HG03108 (cell line): Measurements from ENCODE around the gene P3H2.

ENCODE experiments used
- ATAC-seq: cut with Tn5 transposase; IDR thresholded peaks from one replicate; pipeline ENCODE4 v1.9.1; 2021; ENCODE audit warnings: moderate library complexity; ENCODE audit not compliant: unreplicated experiment

P3H2 gene

DNA sequence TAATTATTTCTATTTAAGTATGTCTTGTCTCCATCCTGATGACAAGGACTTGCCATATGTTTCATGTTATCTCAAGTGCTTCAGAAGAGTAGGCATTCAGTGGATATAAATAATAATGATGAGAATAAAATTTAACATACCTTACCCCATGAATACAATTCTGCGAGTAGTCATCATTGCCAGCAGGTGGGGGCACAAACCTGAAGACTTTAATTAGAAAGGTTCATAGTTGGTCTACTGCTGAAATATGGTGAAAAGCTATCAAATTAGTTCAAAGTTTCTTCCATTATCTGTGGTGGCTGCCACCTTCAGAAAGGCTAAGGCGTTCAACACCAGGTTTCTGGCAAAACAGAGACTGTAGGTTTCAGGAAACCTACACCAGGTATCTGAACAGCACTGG lies 100.9 kb downstream of the P3H2 start:
- no peak for ATAC-seq

DNA sequence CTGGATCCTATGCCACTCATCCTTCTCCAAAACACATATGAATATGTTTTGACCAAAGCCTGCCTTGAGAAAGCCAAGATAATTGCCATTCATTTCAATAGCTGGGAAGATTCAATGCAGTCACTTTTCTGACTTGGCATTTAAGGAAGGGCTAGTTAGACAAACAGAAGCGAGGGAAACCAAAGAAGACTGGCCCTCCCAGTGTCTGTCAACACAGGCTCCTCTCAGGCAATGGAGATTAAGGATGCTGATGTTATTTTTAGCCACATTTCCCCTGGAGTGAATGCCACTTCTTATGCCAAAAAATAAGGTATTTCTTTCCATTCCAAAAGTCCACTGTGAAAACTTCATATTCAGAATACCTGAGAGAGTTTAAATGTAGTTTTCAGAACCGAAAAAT lies 101.7 kb downstream of the P3H2 start:
- ATAC-seq = no peak

DNA sequence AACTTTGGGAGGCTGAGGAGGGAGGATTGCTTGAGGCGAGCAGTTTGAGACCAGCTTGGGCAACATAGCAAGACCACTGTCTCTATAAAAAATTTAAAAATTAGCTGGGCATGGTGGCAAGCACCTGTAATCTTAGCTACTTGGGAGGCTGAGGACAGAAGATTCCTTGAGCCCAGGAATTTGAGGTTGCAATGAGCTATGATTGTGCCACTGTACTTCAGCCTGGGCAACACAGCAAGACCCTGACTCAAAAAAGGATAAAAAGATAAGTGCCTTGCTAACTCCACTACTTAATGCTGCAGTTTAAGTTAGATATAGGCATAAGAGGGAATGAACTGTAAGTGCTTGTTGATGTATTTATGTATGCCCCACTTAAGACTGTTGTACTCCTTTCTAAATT lies 102.2 kb downstream of the P3H2 start:
- ATAC-seq = no peak

DNA sequence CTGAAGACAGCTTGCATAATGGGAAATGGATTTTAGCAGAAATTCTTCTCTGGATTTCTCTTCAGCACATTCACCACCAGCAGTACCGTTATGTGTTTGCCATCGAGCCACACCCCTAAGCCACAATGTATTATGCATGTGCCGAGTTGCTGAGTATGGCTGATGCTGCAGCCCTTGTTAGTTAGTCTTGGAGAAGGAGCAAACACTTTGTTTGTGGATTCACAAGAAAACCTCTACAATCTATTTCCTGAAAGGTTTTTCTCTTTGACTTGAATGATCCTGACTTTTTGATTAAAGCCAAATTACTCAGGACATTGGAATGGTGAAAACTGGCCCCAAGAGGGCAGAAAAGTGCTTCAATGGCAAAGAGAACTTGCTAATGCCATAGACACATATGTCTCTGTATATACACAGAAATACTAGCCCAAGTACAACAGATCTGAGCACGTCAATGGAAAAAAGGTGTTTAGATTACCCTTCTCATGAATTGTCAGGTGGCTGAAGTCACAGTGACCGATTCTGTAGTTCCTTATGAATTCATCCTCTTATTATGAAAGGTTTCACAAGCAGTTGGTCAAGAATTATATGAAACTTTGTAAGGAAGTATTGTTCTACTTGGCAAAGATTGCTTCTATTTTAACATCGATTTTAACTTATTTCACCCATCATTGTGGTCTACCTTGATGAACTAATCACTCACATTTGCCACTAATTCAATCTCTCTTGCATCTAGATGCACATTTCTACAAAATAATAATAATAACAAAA lies 103.0 kb downstream of the P3H2 start:
- ATAC-seq = no peak

DNA sequence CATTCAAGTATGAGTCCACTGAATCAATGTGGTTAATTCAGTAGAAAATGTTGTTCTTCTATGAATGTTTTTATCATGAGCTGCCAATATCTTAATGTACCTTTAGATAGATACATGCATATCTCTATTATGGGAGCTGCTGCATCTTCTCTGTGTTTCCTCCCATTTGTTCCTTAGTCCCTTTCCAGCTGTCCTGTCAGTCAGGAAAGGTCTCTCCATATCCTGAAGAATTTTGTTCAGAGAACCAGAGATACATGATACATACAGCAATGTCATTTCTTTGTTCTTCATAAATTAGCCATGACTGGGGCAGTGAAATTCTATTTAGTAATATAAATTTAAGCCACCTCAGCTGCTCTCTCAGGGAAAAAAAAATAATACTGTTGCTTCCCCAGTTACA lies 103.7 kb downstream of the P3H2 start:
- no peak for ATAC-seq

DNA sequence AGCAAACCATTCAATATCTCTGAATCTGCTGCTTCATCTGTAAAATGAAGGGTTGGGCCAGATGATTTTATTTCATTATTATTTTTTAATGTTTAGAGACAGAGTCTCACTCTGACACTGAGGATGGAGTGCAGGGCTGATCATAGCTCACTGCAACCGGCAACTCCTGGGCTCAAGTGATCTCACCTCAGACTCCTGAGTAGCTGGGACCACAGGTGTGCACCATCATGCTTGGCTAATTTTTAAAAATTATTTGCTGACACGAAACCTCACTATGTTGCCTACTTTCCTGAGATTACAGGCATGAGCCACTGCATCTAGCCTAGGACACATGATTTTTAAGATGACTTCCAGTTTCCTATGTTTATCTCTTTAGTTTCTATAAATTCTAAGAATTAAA lies 105.8 kb downstream of the P3H2 start:
- no peak for ATAC-seq

DNA sequence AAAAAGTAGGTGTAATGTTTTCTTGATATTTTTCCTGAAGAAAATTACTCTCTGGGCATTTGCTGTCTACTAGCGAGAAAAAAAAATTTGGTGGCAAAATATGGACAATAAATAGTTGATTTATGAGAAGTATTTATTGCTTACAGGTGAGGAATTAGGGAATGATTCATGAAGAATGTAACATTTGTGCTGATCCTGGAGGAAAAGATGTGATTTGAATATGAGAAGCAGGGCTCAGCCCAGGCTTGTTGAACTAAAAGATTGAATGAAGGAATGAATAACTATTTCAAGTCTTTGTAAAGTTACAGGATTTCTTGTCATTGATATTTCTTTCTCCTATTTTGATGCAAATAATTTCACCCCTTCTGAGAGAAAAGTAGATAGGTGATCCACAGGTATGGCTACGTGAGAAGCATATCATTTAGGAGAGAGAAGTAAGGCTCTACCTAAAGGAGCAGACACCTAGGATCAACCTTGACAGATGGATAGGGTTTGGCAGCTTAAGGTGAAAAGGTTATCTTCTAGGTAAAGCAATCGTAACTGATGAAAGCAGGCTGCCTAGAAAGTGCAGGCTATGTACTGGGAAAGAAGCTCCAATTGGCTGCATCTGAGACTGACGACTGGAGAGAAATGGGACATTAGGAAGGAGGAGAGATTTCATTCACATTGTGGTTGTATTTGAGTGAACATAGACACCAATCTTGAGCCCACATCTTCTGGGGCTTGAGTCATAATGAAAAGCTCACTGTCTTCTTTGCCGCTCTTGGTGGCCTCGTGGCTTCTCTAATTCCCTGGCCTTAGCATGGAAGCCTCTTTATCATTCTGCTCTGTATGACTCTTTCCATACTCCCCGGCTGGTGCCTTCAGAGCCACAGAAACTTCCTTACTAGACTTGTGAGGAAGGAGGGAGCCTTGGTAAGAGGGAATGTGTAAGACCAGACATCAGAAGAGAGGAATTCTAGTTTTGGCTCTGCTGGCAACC lies 106.5 kb downstream of the P3H2 start:
- no peak for ATAC-seq

DNA sequence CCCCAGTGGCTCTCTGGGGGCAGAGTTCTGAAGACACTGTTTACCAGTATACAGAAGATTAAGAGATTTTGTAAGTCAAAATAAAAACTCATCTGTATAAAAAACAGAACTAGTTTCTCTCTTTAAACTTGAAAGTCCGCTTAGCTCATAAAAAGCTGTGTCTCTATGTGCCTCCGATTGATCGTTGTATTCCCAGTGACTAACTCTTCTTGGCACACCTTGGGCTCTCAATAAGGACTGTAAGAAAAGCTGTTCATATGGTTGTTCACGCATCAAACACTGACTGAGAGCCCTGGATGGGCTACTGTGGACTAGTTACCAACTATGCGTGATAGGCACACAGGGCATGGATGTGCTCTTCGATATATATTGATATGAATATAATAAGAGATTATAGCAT lies 107.9 kb downstream of the P3H2 start:
- ATAC-seq = no peak

DNA sequence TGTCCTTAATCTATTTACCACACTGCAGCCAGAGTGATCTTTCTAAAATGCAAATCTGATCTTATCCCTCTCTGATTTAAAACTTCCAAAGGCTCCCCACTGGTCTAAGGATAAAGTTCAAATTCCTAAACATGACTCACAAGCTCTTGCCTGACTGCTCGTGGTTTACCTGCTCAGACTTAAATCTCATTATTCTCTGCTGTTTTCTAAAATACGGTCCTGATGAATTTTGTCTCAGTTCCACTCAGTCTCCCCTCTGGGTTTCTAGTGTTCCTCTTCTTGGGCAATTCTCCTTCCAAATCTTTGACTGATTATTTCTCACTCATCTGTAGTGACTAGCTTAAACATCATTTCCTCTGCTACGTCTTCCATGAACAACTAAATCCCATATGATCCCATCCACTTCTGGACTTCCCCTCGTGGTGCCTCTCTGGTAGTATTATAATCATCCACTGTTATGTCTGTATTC lies 108.3 kb downstream of the P3H2 start:
- ATAC-seq = no peak

DNA sequence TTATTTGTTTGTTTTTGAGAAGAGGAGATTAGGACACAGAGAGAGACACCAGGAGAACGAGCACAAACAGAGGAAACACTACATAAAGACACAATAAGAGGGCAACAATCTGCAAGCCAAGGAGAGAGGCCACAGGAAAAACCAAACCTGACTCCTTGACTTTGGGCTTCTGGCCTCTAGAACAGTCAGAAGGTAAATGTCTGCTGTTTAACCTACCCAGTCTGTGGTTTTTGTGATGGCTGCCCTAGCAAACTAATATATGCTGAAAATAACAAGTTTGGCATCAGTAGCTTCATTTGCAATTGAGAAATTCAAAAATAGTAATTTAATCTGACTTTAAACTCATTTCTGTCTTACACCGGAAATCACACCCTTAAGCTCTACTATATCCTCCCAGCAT lies 110.2 kb downstream of the P3H2 start:
- no peak for ATAC-seq

DNA sequence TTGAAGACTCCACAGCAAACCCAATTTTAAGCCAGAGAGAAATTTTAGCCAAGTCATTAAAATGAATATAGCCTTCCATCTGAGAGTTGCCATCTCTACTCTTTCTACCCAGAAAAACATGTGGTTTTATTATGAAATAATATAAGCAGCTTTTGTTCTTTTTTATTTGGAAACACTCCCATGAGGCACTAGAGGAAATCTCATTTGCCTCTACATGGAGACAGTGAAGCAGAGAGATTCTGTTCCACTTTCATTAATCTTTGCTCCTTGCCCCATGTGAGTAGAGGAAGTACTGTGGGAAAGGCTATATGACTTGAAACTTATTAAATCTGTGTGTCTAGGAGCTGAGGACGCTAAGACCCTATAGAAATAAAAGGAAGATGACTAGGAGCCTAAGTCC lies 111.1 kb downstream of the P3H2 start:
- no peak for ATAC-seq

DNA sequence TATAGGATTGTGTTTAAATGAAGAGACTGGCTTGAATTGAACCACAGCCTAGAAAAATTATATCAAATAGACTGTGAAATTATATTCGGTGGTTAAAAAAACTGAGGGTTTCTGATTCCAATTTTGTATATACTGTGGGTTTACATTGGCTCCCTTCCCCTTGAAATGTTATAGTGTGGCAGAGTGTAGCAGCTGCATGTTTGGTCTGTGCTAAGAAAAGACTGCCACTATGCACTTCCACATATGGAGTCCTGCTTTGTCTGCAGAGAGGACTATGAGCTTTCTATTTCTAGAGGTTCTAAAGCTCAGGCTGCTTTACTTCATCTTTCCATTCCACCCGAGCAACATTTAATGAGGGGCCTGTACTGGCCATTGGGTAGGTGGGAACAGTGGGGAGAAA lies 112.3 kb downstream of the P3H2 start:
- ATAC-seq = no peak

DNA sequence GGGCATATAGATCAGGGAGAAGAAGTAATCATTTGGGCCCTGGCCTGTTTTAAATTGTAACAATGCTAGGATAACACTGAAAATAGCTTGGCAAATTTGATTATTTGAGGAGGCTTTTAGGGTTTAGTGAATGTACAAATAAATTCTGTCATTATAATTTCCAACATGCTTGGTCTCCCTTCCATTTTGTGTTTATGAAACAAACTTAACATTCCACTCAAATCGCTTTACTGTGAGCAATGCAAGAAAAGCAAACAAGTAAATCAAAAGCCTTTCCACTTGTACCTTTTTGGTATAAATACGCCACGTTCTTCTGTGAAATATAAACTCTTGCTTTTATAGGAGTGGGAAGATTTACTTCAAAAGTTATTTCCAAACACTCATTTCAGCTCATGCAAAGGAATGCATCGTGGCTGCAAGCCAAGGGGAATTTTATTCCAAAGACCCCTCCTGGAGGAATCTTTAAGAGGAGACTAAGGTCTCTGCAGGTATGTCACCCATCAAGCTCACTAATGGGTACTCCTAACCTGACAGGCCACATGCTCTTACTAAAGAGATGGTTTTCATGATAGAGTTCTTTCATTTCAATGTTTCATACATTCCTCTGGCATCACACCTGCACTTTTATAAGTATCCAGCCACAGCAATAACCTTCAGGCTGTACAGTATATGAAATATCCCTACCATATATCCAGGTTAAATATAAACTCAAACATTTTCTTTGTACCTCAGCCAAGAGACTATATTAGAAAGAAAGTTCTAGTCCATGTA lies 115.2 kb downstream of the P3H2 start:
- no peak for ATAC-seq

DNA sequence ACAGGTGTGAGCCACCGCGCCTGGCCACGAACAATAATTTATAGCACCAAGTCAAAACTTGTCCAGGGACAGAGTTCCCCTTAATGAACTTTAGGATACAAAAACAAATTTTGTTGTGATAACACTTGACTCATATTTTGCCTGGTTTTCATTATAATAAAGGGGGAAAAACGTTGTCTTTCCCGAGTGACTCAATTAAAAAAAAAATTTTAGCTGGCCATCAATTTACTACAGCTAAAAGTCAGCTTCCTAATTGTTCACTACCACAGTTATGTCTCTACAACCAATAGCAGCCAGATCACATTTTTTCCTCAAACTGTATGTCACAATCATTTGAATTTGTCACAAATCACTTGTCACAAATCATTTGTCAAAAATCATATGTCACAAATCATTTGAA lies 116.0 kb downstream of the P3H2 start:
- ATAC-seq = no peak

DNA sequence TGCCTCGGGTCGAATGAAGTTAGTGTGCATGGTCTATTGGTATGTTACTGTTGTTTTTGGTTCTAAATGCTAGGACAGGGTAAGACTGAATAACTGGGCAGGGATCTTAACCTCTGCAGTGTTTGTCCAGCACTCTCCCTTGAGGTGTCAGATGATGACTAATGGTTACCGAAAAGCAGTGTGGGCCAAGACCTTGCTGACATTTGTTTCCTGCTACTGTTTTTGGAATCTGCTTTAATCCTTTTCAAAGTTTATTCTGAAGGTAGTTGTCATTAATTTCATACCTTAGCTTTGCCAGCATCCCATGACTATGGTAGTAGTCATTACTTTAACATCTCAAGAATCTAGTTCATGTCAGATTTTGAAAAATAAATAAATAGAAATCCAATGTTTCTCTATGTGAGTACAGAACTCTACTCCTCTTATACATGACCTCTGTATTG lies 117.0 kb downstream of the P3H2 start:
- ATAC-seq = no peak

DNA sequence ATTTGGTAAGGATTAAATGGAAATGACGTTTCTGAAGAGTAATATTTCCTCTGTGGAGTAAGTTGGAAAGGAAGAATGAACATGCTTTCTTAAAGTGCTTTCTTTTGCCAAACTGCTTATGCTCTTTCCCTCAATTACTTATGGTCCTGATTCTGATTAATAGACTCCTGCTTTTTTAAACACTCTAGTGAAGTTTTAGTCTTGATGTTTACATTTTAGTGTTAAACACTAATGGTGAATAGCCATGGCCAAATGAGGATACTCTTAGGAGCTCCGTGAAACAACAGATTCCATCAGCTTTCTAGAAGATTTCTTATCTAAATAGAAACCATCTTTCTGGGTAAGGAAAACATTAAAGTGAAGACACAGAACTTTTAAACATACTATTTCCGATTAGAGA lies 117.6 kb downstream of the P3H2 start:
- ATAC-seq = no peak

DNA sequence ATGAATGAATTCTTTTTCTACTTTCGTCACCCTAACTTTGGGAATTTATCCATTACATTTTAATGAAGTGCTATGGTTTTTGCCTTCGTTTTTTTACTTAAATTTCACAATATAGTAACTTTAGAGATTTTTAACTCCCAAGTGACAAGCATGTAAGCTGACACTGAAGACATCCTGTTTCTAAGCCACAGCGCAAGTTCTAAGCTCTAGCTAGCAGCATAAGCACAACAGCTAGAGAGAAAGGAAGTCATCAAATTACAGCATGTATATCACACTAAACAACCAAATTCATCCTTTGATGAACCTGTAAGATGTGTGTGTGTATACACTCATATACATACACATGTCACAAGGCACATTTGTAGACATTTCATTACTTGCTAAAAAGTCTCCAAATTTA lies 119.3 kb downstream of the P3H2 start:
- no peak for ATAC-seq

DNA sequence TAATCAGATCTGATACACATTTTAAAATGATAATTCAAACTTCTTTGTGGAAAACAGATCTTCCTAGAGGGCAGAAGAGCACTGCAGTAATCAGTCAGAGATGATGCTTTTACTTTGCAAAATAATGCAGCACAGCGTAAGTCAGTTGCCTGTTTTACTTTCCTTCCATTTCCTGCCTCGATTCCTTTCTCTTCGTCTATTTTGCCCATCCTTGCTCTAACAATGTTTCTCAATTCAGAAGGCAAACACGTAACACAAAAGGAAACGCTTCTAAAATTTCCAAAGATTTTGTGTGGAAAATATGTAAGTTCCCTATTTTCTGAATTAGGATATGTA lies 119.9 kb downstream of the P3H2 start:
- ATAC-seq = no peak

DNA sequence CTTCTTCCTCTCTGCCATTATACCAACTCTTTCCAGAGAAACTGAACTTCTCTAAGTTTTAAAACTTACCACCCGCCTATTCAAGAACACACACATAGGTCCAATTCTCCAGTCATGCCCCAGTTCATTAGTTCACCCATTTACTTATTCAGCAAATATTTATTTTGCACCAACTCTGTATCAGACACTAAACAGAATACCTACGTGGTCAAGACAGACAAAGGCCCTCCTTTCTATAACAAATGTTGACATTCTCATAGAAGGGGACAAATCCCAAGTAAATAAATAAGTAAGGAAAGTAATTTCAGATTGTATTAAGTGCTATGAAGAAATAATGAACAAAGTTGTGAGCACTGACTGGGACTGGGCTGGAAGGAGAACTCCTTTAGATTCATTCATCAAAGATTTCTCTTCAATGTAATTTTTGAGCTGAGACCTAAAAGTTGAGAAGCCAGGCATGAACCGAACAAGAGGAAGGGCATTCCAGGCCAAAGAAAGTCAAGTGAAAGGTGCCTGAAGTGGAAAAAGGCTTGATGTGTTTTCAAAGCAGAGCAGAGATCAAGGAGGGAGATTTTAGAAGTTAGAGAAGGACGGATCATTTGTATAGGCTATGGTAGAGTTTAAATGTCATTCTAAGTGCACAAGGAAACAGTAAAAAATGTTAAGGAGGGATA lies 120.4 kb downstream of the P3H2 start:
- ATAC-seq = no peak

DNA sequence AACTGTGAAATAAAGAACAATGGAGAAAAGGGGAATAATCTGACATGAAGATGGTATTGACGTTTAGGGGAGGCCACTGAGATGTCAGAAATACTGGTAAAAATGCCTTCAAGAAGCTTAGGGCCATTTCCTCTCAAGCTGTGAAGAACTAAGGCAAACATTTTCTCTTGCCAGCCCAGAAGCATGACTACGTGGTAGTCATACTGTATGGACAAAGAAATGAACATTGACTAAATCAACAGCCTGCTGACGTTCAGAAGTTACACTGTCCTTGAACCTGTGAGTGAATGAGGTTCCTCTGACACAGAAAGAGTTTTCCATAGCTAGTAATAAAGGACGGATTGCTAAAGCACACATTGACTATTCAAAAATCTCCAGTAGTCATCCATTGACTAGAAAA lies 121.0 kb downstream of the P3H2 start:
- no peak for ATAC-seq

DNA sequence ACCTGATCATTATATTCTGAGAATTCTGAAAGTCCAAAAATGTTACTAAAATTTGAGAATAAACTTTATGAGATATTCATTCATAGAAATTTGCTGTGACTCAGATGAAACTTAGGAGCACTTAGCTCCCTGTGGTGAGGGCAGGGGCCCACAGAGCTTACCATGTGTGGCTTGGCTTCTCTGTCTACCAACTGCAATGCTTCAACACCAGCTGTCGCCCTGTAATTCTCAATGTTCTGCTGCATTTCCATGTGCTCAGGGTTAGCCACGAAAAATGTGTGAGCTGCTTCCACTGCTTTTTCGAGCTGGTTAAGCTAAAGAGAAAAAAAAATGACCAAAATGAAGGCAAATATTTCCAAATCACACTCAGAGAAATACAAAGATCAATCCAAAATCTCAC lies 125.6 kb downstream of the P3H2 start:
- no peak for ATAC-seq
